GM18499 (cell line): ENCODE measurements around the gene RAB8A.
A peak's percentile ranks its signal among the peaks of the same experiment; 100 is the strongest.

Source experiments
- ATAC-seq: cut with Tn5 transposase; IDR thresholded peaks from one replicate; pipeline ENCODE4 v1.9.1; 2021; ENCODE audit warnings: moderate number of reproducible peaks; ENCODE audit not compliant: insufficient read depth, unreplicated experiment

RAB8A gene

DNA sequence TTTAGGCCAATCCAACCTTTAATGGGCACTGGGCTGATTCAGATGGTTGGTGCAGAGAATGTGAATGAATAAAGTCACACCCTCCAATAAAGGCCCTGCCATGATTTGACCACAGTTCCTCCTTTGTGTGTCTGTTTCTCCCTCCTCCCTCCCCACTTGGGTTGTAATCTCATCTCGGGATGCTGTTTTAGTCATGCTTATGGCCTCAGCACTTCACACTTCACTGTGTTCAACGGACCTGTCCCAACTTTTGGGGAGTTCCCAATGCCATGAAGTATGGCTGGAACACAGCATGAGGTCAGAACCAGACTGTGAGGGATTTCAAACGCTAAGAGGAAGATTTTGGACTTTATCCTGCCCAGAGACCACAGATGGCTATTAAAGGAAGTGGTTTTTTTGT, 5.6 kb upstream of the RAB8A start:
- no peak for ATAC-seq

DNA sequence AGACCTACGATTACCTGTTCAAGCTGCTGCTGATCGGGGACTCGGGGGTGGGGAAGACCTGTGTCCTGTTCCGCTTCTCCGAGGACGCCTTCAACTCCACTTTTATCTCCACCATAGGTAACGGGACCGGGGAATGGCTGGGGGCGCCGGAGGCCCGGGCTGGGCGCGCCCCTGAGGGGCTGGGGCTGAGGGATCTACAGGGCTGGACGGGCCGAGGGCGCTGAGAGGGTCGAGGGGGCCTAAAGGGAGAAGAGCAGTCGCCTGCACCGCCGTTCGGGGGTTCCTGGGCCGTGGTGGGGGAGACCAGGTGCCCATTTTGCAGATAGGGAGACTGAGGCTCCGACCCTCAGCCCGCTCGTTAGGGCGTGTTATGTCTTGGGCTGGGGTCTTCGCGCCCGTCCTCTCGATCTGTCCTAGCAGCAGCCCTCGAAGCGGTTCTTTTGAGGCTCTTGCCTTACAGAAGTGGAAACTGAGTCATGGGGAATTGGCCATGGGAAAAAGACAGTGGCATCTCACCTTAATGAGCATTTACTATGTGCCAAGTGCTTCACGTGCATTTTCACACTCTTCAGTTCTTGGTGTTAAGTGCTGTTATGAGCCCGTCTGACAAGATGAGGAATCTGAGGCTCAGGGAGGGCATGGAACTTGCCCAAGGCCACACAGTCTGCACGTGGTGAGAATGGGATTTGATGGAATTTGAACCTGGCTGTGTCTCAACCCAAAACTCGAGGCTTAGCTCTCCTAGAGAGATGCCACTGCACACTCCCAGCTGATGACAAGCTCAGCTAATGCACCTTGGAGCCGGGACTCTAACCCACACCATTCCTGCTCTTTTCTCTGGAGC, 442 bp downstream of the RAB8A start:
- no peak for ATAC-seq

DNA sequence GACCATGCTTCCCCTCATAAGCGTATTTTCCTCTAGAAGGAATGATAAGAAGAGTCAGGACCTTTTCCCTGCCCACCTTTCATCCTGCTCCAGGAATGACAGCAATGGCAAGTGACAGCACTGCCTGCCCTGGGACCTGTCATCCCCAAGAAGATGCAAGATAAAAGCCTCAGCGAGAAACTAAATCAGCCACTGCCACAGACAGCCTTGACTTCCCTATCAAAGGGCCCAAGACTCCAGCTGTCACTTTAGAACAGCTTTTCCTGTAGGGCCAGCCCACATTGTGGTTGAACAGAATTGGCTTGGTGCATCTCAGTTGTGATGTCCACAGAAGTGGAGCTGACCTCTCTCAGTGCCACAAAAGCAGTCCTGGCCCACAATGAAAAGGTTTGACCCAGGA, 1.1 kb downstream of the RAB8A start:
- ATAC-seq = no peak

DNA sequence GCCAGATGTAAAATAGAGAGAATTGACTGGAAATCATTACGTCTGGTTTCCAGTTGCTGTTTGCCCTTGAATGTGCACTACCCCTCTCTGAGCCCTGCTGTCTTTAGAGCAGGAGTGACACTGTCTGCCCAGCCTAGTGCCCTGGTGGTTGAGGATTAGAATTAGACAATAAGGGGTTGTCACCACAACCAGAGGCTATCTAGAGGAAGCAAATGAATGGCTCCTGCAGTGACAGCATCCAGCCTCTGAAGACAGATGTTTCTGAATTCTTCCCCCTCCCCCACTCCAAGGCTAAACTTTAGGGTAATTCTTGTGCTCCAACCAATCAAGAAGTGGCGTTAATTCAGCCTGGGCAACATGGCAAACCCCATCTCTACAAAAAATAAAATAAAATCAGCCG, 2.0 kb downstream of the RAB8A start:
- ATAC-seq = no peak

DNA sequence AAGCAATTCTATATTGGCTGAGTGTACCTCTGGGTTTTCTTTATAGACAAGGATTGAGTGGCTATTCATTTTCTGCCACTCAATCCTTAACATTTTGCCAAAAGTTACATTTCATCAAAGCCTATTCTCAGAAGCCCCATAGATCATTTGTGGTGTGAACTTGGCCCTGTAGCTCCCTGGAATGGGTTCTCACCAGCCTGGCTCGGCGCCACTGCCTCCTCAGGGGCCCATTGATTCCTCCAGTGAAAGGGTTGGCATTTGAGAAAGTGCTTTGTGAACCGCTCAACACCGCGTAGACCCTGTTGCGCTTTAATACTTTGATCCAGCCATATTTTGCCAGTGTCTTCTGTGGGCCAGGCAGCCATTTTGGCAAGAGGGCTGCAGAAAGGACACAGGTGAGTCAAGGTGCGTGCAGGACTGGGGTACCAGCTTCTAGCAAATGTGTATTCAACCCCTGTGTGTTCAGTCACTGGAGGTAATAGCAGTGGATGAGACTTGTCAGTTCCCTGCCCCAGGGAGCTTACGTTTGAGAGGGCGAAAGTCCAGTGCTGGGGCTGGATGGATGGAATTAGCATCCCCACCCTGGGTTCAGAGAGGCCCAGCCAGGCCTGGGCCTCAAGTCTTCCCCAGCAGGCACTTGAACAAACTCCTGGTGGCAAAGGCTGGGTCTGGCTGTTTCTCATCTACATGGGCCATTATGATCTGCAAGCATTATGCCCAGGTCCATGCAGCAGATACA, 3.8 kb downstream of the RAB8A start:
- no peak for ATAC-seq

DNA sequence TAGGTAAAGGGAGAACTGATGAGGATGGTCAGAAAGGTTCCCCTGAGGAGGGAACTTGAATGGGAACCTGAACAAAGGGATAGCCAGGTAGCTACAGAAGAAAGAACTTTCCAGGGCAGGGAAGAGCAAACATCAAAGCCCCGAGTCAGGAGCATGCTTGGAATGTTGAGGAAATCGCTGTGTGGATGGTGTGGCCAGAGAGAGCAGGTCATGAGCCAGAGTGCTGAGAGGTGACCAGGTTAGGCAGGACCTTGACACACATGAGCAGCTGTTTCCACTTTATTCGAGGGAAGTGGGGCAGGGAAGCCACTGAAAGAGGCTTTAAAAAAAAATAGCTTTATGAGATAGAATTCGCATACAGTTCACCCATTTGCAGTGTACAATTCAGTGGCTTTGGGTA, 4.4 kb downstream of the RAB8A start:
- ATAC-seq = no peak

DNA sequence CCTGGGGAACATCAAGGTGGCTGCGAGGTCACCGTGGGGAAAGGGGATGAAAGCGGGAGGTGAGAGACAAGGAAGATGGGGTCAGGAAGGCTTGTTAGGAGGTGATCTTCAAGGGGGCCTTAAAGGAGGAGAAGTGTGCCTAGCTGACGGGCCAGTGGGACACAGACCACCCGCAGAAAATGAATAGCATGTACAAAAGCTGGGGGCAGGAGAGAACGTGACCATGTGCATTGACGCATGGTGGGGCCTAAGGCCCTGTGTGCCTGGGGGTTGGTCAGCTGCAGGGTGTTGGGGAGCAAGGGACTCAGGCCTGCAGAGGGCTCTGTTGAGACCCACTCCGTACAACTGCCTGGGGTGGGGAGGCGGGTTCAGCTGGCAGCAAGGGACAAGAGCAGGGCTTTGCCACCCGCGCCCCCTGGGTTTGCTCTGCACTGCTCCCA, 5.9 kb downstream of the RAB8A start:
- no peak for ATAC-seq

DNA sequence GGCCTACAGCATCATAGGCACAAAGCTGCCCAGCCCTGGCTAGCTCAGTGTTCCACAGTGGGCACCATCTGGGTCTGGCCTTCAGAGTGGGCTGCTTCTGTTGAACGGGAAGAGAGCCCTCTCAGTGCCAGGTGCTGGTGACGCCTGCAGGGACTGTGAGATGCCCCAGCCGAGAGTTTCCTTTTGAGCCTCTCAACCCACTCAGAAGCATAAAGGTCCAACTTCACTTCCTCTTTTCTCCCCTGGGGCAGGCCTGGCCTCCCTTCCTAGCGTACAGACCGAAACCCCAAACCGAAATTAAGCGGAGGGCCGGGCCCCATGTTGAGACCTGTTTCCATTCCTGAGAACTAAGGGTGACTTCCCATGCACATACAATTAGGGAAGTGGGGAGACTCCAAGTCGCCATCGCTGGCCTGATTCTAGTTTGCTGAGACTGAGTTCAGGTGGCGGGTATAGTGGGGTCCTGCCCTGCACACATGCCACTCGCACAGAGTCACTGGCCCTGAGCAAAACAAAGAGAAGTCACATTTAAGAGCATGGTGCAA, 6.9 kb downstream of the RAB8A start:
- peak; percentile 46 for ATAC-seq

DNA sequence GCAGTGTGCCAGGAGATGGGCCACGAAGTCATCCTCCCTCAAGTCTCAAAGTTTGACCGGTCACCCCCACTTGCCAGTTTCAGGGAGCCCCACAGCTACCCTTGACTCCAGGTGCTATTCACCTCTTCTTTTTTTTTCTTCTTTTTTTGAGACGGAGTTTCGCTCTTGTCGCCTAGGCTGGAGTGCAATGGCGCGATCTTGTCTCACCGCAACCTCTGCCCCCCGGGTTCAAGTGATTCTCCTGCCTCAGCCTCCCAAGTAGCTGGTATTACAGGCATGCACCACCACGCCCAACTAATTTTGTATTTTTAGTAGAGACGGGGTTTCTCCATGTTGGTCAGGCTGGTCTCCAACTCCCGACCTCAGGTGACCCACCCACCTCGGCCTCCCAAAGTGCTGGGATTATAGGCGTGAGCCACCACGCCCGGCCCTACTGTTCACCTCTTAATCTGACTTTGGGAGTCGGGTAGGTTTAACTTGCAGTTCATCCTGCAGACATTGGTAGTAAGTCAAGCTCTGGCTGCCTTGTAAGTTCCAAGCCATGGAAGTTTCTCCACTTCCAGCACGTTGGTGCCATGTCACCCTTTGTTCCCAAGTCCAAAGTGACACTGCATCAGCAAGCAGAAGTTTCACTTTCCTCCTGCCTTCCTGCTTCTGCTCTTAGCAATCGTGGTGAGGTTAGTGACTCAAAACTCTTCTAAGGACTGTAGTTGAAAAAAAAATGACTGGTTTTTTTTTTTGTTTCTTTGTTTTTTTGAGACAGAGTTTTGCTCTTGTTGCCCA, 7.6 kb downstream of the RAB8A start:
- peak; percentile 14 for ATAC-seq

DNA sequence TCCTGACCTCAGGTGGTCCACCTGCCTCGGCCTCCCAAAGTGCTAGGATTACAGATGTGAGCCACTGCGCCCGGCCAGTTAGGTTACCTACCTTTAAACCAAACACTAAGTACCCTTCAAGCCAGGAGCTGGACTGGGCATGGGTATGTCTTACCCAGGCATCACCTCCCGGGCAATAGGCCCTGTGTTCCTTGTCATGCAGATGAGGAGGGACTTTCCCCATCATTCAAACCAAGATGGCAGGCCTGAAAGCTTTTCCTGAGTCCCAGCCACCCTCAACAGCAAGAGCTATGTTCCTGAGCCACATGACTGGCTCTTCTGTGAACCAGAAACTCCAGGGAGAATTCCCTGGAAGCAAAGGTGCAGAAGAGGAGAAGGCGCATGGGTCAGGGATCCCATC, 9.5 kb downstream of the RAB8A start:
- ATAC-seq = no peak

DNA sequence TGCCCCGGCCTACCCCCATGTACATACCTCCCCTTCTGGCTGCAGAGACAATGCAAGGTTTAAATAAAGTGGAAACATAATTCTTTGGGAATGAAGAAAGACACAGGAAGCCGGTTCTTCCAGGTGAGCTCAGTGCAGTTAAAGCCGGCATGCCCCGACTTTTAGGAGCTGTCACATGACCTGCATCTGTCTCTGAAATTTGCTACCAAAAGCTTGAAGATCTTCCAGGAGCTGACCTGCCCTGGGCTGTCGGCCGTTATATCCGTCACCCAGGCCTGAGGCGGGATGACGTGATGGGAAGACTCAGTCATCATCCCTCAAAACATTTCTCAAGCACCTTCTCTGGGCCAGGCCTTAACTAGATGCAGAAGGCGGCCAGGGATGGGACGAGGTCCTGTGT, 10.3 kb downstream of the RAB8A start:
- ATAC-seq = no peak

DNA sequence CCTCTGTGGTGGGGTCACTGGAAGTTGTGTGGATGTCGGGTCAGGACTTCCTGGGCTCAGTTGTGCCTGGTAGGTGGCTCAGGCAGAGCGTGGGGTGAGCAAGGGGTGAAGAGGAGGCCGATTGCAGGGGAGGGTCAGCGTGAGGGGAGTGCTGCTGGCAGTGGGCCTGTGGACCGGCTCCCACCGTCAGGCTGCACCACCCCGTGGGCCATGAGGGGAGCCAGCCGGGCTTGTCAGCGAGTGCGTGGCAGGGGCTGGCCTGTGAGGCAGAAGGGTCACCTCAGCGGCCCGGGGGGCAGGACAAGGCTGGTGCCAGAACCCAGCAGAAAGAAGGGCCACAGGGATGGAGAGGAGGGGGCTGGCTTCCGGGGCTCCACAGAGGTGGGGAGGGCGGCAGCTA, 13.3 kb downstream of the RAB8A start:
- ATAC-seq = no peak

DNA sequence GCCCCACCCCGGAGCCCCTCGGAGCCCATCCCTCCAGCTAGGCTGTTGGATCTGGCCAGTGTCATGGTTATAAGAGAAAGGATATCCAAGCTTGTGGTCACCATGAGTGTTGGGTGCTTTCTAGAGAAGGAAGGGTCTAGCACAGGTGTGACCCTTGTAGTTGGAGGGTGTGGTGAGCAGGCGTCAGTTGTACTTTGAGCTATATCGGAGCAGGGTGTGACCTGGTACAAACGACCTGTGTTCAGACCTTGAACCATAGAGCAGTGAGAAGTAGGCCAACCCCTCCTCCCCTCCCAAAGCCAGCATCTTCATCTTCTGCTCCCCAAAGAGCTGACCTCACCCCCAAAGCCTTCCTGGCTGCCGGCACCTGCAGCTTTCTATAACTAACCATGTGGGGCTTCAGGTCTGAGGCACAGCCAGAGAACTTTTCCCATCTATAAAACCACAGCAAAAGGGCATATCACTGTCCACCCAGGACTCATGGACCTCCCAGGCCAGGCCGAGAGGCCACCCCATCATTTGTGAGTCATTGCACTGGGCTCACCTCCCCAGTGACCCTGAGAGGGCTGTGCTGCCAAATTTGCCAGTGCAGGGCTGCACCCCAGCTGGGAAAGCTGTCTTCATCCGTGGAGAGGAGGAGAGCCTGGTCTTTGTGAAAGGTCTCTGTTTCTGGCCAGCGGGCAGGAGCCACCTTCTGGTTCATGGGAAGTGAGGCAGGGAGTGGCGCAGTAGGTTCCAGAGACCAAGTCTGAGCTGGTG, 14.2 kb downstream of the RAB8A start:
- ATAC-seq = no peak

DNA sequence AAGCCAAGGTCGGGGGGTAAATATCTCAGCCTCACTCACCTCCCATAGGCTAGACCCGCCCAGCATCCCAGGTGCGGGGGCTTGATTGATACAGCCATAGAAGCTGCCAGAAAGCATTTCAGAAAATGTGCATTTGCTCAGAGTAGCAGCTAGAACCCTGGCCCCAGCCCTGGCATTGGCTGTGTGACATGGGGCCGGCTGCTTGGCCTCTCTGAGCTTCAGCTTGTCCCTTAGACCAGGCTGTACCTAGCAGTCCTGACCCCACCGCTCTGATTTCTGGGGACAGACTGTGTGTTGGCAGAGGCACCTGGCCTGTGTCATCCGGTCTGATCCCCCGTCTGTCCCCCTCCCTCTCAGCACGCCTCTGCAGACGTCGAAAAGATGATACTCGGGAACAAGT, 15.4 kb downstream of the RAB8A start:
- no peak for ATAC-seq

DNA sequence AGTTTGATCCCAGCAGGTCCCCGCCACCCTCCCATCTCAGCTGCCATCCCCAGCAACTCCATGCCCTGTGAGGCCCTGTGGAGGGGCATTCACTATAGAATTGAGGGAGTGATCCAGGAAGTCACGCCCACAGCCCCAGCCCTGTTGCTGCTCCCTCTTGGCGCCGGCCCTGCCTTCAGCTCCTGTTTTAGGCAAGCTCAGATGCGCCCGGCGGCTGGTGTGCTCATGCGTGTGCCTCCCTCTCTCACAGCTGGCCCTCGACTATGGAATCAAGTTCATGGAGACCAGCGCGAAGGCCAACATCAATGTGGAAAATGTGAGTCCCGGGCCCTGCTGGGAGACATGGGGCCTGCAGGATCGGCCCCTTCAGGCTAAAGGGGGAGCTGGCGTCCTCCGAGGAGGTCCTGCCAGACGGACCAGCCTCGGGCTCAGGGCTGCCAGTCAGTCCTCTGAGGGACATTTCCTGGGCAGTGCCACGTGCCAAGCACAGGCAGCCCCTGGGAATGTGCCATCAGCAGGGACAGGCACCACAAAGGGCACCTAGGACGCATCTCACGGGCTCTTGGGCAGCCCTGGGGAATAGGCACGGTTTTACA, 16.2 kb downstream of the RAB8A start:
- ATAC-seq = no peak

DNA sequence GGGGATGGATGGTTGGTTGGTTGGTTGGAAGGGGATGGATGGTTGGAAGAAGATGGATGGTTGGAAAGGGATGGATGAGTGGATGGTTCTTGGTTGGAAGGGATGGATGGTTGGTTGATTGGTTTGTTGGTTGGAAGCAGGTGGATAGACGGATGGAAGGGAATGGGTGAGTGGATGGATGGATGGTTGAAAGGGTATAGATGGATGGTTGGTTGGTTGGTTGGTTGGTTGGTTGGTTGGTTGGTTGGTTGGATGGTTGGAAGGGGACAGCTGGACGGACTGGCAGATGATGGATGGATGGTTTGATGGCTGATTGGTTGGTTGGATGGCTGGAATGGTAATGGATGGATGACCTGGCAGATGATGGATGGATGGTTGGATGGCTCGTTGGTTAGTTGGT, 20.0 kb downstream of the RAB8A start:
- ATAC-seq = no peak

DNA sequence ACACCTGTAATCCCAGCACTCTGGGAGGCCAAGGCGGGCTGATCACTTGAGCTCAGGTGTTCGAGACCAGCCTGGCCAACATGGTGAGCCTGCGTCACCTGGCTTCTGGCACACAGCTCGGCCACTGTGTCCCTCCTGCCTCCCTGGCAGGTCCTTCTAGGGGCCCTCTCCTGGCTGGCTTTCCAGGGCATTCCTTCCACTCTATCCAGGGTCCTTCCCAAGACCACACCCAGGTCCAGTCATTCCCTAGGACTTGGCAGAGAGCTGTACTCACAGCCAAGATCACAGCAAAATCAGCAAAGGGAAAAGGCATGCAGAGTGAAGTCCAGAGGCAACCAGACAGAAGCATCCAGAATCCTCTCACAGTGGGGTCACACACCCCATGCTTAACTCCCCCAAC, 22.1 kb downstream of the RAB8A start:
- no peak for ATAC-seq

DNA sequence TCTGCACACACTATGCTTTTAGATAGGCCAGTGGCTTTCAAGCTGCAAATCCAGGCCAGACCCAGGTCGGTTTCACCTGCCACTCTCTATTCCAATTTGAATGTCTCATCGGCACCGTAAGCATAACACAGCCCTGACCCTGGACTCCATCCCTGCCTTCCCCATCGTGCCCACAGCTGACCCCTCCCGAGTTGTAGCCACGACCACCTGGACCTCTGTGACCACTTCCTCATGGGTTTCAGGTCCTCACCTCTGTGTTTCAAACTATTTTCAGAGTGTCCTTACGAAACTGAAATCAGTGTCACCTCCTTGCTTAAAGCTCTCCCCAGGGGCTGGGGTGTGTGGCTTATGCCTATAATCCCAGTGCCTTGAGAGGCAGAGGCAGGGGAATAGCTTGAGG, 22.8 kb downstream of the RAB8A start:
- no peak for ATAC-seq

DNA sequence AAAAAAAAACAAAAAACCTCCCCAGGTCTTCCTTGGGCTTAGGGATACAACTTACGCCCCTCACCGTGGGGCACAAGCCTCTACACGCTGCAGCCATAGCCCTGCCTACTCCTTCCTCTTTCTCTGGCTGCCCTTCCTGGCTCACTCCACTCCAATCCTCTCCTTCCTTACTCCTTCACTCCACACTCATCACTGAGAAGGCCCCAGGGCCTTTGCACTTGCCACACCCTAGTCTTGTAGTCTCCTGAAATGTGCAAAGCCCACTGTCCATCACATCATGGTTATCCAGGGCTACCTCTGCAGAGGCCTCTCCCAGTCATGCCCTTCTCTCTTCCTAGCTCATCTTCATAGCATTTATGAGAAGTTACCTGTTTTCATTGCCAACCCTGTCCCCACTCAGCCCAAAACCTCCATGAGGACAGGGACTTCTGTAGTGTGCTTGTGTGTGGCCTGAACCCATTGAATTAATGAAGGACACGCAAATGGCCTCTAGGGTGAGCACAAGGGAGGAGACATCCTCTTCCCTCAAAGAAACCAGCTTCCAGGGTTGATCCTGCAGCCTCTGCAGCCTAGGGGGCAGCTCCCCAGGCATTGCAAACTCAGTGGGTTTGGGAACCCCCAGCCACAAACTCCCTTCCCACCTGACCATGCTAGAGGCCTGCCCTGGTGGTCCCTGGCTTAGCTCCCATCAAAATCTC, 23.9 kb downstream of the RAB8A start:
- ATAC-seq = no peak
